Mammary epithelial cell (primary cell): ENCODE data around the gene UHRF1.

Experiments used
- EZH2 ChIP-seq: IDR thresholded peaks from 2 replicates; pipeline ENCODE4 v1.6.1; 2012; ENCODE audit warnings: low read length, inconsistent platforms, borderline replicate concordance
- TF ChIP-seq, protein P1 (sequence below), 2 donors: IDR thresholded peaks in 1 of 2; conservative IDR thresholded peaks in 1 of 2; 2 replicates each; pipeline ENCODE4 v1.5.1; 2011 to 2012; ENCODE audit warnings: inconsistent platforms in 2 of 2, low read length in 2 of 2, mild to moderate bottlenecking in 2 of 2, control low read depth in 1 of 2, low read depth in 1 of 2; ENCODE audit not compliant: insufficient read depth in 1 of 2; ENCODE audit errors: extremely low read depth in 1 of 2

DNA sequence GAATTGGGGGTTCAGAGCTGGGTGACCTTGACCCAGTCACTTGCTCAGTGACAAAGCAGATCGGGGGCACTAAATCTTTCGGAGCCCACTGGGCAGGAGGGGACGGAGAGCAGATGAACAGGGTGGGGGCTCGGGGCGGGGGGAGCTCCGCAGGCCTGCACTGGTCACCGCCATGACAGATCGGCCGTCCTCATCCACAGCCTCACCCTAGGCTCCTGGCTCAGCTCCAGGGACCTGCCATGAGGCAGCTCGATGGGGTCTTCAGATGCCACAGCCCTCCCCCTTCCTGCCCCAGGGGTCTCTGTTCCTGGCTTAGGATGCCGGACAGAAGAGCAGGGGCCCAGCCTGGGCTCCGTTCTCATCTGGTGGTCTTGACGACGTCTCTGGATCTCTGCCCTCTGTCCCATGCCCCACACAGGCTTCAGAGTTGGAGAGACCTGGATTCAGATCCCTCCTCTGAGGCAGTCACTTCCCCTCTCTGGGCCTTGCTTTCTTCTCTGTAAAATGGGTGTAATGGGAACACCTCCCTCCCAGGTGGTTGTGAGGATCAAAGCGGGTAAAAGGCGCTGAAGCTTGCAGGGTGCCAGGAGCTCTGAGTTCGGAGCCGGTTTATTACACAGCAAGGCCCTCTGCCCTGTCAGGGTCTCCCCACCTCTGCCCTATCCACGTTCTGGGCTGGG lies 62.7 kb downstream of the UHRF1 start:
- TF ChIP-seq, protein P1, sequence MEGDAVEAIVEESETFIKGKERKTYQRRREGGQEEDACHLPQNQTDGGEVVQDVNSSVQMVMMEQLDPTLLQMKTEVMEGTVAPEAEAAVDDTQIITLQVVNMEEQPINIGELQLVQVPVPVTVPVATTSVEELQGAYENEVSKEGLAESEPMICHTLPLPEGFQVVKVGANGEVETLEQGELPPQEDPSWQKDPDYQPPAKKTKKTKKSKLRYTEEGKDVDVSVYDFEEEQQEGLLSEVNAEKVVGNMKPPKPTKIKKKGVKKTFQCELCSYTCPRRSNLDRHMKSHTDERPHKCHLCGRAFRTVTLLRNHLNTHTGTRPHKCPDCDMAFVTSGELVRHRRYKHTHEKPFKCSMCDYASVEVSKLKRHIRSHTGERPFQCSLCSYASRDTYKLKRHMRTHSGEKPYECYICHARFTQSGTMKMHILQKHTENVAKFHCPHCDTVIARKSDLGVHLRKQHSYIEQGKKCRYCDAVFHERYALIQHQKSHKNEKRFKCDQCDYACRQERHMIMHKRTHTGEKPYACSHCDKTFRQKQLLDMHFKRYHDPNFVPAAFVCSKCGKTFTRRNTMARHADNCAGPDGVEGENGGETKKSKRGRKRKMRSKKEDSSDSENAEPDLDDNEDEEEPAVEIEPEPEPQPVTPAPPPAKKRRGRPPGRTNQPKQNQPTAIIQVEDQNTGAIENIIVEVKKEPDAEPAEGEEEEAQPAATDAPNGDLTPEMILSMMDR (conservative IDR thresholded peaks at IDR 0.05 in 1 of 2, IDR thresholded peaks at IDR 0.05 in 1 of 2; ENCODE audit: extremely low read depth in 1 of 2, insufficient read depth in 1 of 2, low read depth in 1 of 2, low read length in 2 of 2): no peak
- TF ChIP-seq EZH2: no peak
